Measurements from ENCODE around the gene B4GALNT2. TPM values are rescaled to one million over a fixed set of nuclear protein-coding genes. Genes with fewer than 3 reads are reported as not detected.
"Not testable (repeated sequence)": the region's sequence is repeated elsewhere in the genome, so short reads cannot be mapped to it uniquely, and the experiment has no call there.

Gene B4GALNT2
- polyA plus RNA-seq, 1 donor from 2014 or later: not detected

DNA sequence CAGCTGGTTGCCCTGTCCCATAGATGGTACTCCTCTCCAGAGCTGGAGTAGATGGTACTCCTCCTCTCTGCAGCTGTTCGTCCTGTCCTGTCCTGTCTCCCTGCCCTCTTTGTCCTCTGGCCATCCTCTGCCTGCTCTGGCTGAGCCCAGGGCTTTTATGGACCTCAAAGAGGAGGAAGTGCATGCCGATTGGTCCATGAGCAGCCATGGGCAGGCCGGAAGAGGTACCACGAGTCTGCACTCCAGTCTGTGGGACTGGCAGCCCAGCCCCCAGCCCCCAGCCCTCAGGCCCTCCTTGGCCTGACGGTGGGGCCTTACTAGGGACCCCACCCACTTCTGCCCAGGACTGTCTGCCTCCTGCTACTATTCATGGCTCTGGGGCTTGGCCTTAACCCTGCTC lies 50.8 kb downstream of the B4GALNT2 start:
- Mint-ChIP-seq H3K9me3 (peaks cover 0 to 7% (median 6%) of the 10 kb centered on the region in 3 donors), H3K27ac (no peak overlapping the region), H3K4me3 (no peak overlapping the region), H3K36me3 (no peaks in the 10 kb centered on the region), H3K4me1 (peaks cover 4 to 5% (median 5%) of the 10 kb centered on the region in 3 donors), H3K27me3 (no peaks in the 10 kb centered on the region)

DNA sequence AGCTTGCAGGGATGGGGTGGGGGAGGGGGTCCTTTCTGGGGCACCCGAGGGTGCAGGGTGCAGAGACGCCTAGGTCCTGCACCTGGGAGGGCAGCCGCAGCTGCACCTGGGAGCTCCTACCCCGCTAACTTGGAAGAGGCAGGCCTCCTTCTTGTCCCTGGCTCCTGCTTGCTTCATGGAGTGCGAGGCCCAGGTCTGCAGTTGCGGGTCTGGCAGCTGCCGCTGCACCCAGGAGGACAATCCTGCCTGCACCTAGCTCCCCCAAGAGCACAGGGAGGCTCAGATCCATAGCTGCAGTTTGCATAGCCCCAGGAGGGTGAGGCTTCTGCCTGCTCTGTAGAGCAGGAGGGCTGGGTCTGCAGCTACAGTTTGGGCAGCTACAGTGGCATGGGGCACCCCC lies 51.2 kb downstream of the B4GALNT2 start:
- H3K36me3 Mint-ChIP-seq: no peaks in the 10 kb centered on the region
- peaks cover 4 to 5% (median 5%) of the 10 kb centered on the region in 3 donors for H3K4me1 Mint-ChIP-seq
- peaks cover 0 to 7% (median 6%) of the 10 kb centered on the region in 3 donors for H3K9me3 Mint-ChIP-seq
- H3K27ac Mint-ChIP-seq: peak overlapping the region in 1 of 3 donors; percentile 44
- H3K27me3 Mint-ChIP-seq: no peaks in the 10 kb centered on the region
- H3K4me3 Mint-ChIP-seq: no peak overlapping the region

DNA sequence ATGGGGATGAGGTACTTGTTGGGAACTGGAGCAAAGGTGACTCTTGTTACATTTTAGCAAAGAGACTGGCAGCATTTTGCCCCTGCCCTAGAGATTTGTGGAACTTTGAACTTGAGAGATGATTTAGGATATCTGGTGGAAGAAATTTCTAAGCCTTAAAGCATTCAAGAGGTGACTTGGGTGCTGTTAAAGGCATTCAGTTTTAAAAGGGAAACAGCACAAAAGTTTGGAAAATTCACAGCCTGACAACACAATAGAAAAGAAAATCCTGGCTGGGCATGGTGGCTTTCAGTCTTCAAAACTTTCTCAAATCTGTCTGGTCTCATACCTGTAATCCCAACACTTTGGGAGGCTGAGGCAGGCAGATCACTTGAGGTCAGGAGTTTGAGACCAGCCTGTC lies 52.0 kb downstream of the B4GALNT2 start:
- not testable (repeated sequence) for H3K4me3 Mint-ChIP-seq, H3K9me3 Mint-ChIP-seq, H3K36me3 Mint-ChIP-seq, H3K4me1 Mint-ChIP-seq, H3K27me3 Mint-ChIP-seq
- peak overlapping the region in 1 of 3 donors; percentile 44 for H3K27ac Mint-ChIP-seq

DNA sequence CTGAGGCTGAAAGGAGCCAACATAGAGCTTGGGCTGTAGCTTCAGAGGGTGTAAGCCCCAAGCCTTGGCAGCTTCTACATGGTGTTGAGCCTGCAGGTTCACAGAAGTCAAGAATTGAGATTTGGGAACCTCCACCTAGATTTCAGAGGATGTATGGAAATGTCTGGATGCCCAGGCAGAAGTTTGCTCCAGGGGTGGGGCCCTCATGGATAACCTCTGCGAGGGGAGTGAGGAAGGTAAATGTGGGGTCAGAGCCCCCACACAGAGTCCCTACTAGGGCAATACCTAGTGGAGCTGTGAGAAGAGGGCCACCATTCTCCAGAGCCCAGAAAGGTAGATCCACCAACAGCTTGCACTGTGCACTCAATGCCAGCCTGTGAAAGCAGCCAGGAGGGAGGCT lies 52.8 kb downstream of the B4GALNT2 start:
- H3K27ac Mint-ChIP-seq, H3K9me3 Mint-ChIP-seq, H3K27me3 Mint-ChIP-seq, H3K36me3 Mint-ChIP-seq, H3K4me1 Mint-ChIP-seq, H3K4me3 Mint-ChIP-seq: not testable (repeated sequence)

DNA sequence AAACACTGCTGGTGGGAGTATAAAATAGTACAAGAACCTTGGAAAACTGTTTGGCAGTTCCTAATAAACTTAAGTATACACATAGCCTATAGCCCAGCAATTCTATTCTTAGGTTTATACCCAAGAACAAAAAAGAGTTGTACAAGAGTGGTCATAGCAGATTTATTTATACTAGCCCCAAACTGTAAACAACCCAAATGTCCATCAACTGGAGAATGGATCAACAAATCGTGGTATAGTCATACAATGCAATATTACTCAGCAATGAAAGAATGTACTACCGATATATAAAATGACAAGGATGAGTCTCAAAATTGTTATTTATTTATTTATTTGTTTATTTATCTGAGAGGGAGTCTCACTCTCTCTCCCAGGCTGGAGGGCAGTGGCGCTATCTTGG lies 54.7 kb downstream of the B4GALNT2 start:
- Mint-ChIP-seq H3K27ac (no peak overlapping the region), H3K9me3 (peaks cover 0 to 10% (median 6%) of the 10 kb centered on the region in 3 donors), H3K4me1 (peaks cover 5 to 8% (median 7%) of the 10 kb centered on the region in 3 donors), H3K36me3 (no peaks in the 10 kb centered on the region), H3K4me3 (no peak overlapping the region), H3K27me3 (no peaks in the 10 kb centered on the region)

DNA sequence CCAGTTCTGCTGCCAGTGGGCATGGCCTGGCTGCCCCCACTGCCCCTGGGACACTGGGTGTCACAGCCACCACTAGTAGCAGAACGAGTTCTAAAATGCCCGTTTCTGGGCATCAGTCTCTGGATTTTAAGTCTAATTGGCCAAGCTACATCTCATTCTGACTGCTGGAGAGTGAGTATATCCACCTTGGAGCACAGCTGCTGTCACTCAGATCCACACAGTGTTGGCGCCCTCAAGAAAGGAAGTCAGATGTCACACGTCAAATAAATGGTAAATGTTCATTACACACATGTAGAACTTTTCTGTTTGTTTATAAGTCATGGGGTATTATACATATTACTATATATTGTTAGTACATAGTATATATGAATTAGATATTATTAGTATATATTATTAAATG lies 58.4 kb downstream of the B4GALNT2 start:
- peaks cover 14 to 21% (median 21%) of the 10 kb centered on the region in 3 donors for H3K4me1 Mint-ChIP-seq
- H3K9me3 Mint-ChIP-seq: peaks cover 0 to 7% (median under 1%) of the 10 kb centered on the region in 3 donors
- no peaks in the 10 kb centered on the region for H3K36me3 Mint-ChIP-seq
- peak overlapping the region in 2 of 3 donors; percentile 23 to 26 for H3K27ac Mint-ChIP-seq
- H3K4me3 Mint-ChIP-seq: peak overlapping the region in 2 of 4 donors; percentile 41 to 52
- H3K27me3 Mint-ChIP-seq: no peaks in the 10 kb centered on the region

DNA sequence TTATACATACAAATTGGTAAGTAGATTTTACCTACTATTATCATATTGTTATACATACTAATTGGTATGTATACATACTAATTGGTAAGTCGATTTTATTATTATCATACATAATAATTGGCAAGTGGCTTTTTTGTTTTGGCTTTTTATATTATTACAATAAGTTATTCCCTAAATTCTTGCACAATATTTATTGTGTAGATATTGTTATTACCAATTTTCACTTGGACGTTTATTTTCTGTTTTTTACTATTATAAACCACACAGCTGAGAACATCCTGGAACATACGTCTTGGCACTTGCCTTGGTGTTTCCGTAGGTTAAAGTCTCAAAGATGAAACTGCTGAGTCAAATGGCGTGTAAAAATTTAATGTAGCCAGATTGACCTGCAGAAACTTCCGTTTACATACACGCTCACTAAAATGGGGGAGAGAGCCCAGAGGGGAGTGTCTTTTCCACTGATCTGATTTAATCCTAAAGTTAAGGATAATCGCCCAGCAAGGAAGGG lies 58.9 kb downstream of the B4GALNT2 start:
- no peaks in the 10 kb centered on the region for H3K36me3 Mint-ChIP-seq
- peak overlapping the region; percentile 93 to 99 (median 98) for H3K4me3 Mint-ChIP-seq
- peak overlapping the region; percentile 99 to 100 (median 99) for H3K27ac Mint-ChIP-seq
- H3K9me3 Mint-ChIP-seq: peaks cover 0 to 5% (median 0%) of the 10 kb centered on the region in 3 donors
- H3K27me3 Mint-ChIP-seq: no peaks in the 10 kb centered on the region
- H3K4me1 Mint-ChIP-seq: peaks cover 14 to 22% (median 21%) of the 10 kb centered on the region in 3 donors

DNA sequence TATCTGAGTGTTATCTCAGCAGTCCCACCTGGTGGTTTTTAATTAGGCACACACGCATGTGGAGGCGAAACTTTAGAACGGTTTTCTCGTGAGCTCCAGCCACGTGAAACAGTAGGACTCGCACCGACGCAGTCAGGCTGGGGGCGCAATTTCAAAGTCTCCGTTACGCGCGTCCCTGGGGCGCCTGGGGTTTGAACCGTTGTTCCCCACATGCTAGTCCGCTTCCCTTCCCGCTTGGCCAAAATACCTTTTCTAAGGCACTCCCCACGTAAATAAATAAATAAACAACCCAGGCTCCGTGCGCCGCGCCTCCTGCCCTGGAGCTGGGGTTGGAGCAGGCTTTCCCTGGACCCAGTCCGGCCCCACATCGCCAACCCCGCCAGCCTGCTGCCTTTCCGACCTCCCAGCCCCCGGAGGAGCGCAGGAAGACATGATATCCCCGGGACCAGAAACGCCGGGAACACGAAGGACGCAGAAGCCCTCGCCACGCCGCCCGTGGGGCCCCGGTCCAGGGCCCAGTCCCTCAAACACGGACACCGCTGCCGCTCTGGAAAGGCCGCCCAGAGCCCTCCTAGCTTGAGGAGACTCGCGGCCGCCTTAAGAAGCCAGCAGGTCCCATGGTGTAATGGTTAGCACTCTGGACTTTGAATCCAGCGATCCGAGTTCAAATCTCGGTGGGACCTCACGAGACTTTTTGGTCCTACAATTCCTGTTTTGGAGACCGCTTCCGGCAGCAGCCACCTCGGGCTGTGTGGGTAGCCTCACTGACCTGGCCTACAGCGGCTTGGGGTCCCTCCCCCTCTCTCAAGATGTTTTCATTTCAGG lies 59.6 kb downstream of the B4GALNT2 start:
- Mint-ChIP-seq H3K4me1 (peaks cover 14 to 22% (median 21%) of the 10 kb centered on the region in 3 donors), H3K4me3 (peak overlapping the region; percentile 93 to 99 (median 98)), H3K27ac (peak overlapping the region; percentile 99 to 100 (median 99)), H3K9me3 (peaks cover 0 to 5% (median 0%) of the 10 kb centered on the region in 3 donors), H3K27me3 (no peaks in the 10 kb centered on the region), H3K36me3 (no peaks in the 10 kb centered on the region)

DNA sequence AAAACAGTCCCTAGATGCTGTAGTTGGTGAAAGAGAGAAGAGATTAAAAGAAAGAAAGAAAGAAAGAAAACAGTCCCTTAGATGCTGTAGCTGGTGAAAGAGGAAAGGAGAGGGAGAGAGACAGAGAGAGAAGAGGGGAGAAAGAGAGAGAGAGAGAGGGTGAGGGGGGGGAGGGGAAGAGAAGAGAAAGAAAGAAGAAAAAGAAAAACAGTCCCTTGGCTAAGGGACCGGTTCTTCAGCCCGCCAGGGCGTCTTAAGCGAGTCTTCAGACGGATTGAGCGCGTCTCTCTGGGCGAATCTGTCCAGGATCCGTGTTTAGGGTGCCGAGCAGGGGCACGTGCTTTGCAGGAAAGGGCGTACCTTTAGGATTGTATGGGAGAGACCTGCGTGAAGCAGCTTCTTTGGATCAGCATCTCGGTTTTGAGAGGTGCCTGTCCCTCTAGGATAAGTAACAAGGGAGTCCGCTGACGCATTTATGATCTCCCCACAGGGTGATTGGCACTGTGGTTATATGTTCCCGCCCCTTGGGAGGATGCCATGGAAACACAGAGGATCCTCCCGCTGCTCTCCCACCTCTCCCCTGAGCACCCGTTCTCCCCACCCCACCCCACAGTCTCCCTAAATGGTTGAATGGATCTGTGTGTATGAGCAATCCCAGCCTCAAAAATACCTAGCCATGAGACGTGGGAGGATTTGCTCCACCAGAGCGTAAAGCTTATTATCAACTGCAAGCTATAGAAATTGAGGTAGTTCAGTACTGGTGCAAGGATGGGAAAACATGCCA lies 61.1 kb downstream of the B4GALNT2 start:
- peak overlapping the region; percentile 93 to 99 (median 98) for H3K4me3 Mint-ChIP-seq
- no peaks in the 10 kb centered on the region for H3K36me3 Mint-ChIP-seq
- no peaks in the 10 kb centered on the region for H3K27me3 Mint-ChIP-seq
- peaks cover 14 to 22% (median 21%) of the 10 kb centered on the region in 3 donors for H3K4me1 Mint-ChIP-seq
- H3K27ac Mint-ChIP-seq: peak overlapping the region; percentile 99 to 100 (median 99)
- H3K9me3 Mint-ChIP-seq: peaks cover 0 to 5% (median 0%) of the 10 kb centered on the region in 3 donors

DNA sequence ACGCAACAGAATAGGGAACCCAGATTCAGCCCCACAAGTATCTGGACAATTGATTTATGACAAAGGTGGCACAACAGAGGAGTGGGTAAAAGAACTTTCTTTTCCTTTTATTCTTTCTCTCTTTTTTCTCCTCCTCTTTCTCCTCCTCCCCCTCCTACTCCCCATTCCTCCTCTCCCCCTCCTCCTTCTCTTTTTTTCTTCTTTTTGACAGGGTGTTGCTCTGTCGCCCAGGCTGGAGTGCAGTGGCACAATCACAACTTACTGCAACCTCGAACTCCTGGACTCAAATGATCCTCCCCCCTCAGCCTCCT lies 61.7 kb downstream of the B4GALNT2 start:
- Mint-ChIP-seq H3K4me3 (peak overlapping the region; percentile 93 to 99 (median 98)), H3K27ac (peak overlapping the region in 2 of 3 donors; percentile 99), H3K4me1 (peaks cover 14 to 22% (median 21%) of the 10 kb centered on the region in 3 donors), H3K27me3 (no peaks in the 10 kb centered on the region), H3K36me3 (no peaks in the 10 kb centered on the region), H3K9me3 (peaks cover 0 to 5% (median 0%) of the 10 kb centered on the region in 3 donors)

DNA sequence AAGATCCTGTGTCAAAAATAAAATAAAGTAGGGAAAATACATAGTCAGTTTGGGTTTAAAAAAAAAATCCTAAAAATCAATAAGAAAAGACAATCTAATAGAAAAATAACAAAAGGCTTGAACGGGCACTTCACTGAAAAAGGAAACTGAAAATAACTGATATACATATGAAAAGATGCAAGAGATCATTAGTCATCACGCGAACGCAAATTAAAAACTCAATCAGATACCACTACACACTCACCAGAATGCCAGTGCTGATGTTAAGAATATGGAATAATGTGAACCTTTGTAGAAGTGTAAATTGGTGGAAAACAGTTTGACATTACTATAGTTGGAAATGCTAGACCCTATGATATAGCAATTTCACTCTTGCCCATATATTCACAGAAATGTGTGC lies 63.2 kb downstream of the B4GALNT2 start:
- Mint-ChIP-seq H3K27ac (peak overlapping the region in 1 of 3 donors; percentile 22), H3K4me1 (peaks cover 11 to 22% (median 21%) of the 10 kb centered on the region in 3 donors), H3K4me3 (no peak overlapping the region), H3K27me3 (no peaks in the 10 kb centered on the region), H3K9me3 (peaks cover 0 to 5% (median 0%) of the 10 kb centered on the region in 3 donors), H3K36me3 (no peaks in the 10 kb centered on the region)

DNA sequence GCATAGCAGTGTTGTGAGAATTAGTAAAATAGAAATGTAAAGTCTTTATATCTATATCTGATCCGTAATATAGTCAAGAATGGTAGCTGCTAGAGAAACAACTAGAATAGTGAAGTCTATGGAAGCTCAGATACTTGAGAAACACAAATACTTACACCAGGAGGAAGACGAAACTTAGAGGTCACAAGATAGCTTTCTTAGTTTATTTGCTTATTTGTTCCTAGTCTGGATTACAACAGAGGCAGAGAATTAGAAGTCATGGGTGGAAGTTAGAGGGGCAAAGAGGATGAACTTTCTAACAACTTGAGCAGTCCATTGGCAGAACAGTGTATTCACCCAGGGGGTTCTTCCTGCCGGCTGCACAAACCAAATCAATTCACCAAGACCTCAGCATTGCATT lies 64.0 kb downstream of the B4GALNT2 start:
- H3K4me3 Mint-ChIP-seq: no peak overlapping the region
- no peaks in the 10 kb centered on the region for H3K36me3 Mint-ChIP-seq
- peaks cover 7 to 21% (median 18%) of the 10 kb centered on the region in 3 donors for H3K4me1 Mint-ChIP-seq
- peak overlapping the region in 1 of 3 donors; percentile 11 for H3K27ac Mint-ChIP-seq
- no peaks in the 10 kb centered on the region for H3K27me3 Mint-ChIP-seq
- peaks cover 0 to 5% (median 0%) of the 10 kb centered on the region in 3 donors for H3K9me3 Mint-ChIP-seq

DNA sequence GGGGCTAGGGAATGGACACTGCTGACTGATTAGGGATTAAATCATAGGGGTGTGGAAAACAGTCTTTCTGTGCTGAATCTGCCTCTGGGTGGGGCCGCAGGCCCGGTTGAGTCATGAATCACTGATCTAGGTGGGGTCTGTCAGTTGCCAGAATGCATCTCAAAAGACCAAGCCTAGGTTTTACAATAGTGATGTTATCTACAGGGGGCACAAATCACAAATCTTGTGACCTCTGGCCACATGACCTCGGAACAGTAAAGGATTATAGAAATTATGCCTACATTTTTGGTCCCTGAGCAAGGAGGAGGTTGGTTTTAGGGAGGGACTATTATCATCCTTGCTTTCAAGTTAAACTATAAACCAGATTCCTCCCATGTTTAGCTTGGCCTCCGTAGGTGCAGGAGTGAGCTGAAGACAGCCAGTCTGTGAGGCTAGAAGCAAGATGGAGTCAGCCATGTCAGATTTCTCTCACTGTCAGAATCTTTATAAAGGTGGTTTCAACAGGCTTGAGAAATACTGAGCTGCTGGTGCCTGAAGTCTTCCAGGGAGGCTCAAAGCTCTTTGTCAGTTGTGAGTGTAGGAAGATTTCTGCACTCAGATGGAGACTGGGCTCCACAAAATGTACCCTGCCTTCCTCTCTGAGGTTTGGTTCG lies 64.9 kb downstream of the B4GALNT2 start:
- Mint-ChIP-seq H3K27ac (no peak overlapping the region), H3K4me3 (peak overlapping the region in 1 of 4 donors; percentile 50), H3K9me3 (peaks cover 0 to 2% (median 0%) of the 10 kb centered on the region in 3 donors), H3K4me1 (peaks cover 5 to 16% (median 14%) of the 10 kb centered on the region in 3 donors), H3K27me3 (no peaks in the 10 kb centered on the region), H3K36me3 (no peaks in the 10 kb centered on the region)

DNA sequence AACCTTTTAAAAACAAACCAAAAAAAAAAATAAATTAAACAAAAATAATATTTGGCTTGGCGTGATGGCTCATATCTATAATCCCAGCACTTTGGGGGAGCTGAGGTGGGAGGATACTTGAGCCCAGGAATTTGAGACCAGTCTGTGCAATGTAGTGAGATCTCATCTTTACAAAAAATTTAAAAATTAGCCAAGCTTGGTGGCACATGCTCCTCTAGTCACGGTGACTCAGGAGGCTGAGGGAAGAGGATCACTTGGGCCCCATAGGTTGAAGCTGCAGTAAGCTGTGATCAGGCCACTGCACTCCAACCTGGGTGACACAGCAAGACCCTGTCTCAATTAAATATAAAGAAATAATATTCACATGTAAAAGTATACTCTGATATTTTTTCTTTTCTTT lies 65.6 kb downstream of the B4GALNT2 start:
- Mint-ChIP-seq H3K9me3 (no peaks in the 10 kb centered on the region), H3K36me3 (no peaks in the 10 kb centered on the region), H3K27ac (no peak overlapping the region), H3K27me3 (no peaks in the 10 kb centered on the region), H3K4me1 (peaks cover 5 to 15% (median 9%) of the 10 kb centered on the region in 3 donors), H3K4me3 (no peak overlapping the region)
